GM23248 (cell line): ENCODE results near the gene ZNF597. TPM values are rescaled to one million over a fixed set of nuclear protein-coding genes. Genes with fewer than 3 reads are reported as not detected.
"Not testable (repeated sequence)": the region's sequence is repeated elsewhere in the genome, so short reads cannot be mapped to it uniquely, and the experiment has no call there.

Source experiments
- DNase-seq: peaks from one replicate; pipeline ENCODE4 v3.0.0-alpha.2; 2015
- H2AFZ ChIP-seq: fragments of 200-600 bp; sonication (generic); 2 replicates; pipeline ENCODE4 v1.6.1; 2016; ENCODE audit warnings: antibody characterized with exemption
- H3F3A ChIP-seq: fragments of 200-600 bp; sonication (generic); 2 replicates; pipeline ENCODE4 v1.6.1; 2016; ENCODE audit warnings: mild to moderate bottlenecking, antibody characterized with exemption, mixed run types; ENCODE audit not compliant: insufficient read depth
- H3K27ac ChIP-seq: fragments of 200-600 bp; sonication (generic); 2 replicates; pipeline ENCODE4 v1.5.1; 2016; ENCODE audit warnings: mild to moderate bottlenecking
- H3K27me3 ChIP-seq: fragments of 200-600 bp; sonication (generic); replicated peaks from 2 replicates; pipeline ENCODE4 v1.6.1; 2016; ENCODE audit warnings: mild to moderate bottlenecking; ENCODE audit not compliant: insufficient read depth
- H3K36me3 ChIP-seq: fragments of 200-600 bp; sonication (generic); 2 replicates; pipeline ENCODE4 v1.6.1; 2016; ENCODE audit warnings: low read depth, mild to moderate bottlenecking
- H3K4me1 ChIP-seq: fragments of 200-600 bp; sonication (generic); 2 replicates; pipeline ENCODE4 v1.6.1; 2016; ENCODE audit warnings: mild to moderate bottlenecking; ENCODE audit not compliant: insufficient read depth
- H3K4me2 ChIP-seq: fragments of 200-600 bp; sonication (generic); one replicate; pipeline ENCODE4 v1.6.1; 2016; ENCODE audit warnings: mild to moderate bottlenecking; ENCODE audit not compliant: unreplicated experiment
- H3K4me3 ChIP-seq: fragments of 200-600 bp; sonication (generic); 2 replicates; pipeline ENCODE4 v1.5.1; 2016; ENCODE audit warnings: mild to moderate bottlenecking
- H3K79me2 ChIP-seq: fragments of 200-600 bp; sonication (generic); 2 replicates; pipeline ENCODE4 v1.6.1; 2016; ENCODE audit warnings: mild to moderate bottlenecking; ENCODE audit not compliant: insufficient read depth
- H3K9ac ChIP-seq: fragments of 200-600 bp; sonication (generic); 2 replicates; pipeline ENCODE4 v1.6.1; 2016; ENCODE audit warnings: mild to moderate bottlenecking
- H3K9me2 ChIP-seq: fragments of 200-600 bp; sonication (generic); 2 replicates; pipeline ENCODE4 v1.6.1; 2016; ENCODE audit warnings: mixed run types, mild to moderate bottlenecking, moderate library complexity; ENCODE audit not compliant: insufficient read depth
- H3K9me3 ChIP-seq: fragments of 200-600 bp; sonication (generic); one replicate; pipeline ENCODE4 v1.6.1; 2017; ENCODE audit warnings: low read depth
- H4K20me1 ChIP-seq: fragments of 200-600 bp; sonication (generic); 2 replicates; pipeline ENCODE4 v1.6.0; 2016; ENCODE audit not compliant: insufficient read depth
- EZH2 ChIP-seq: fragments of 200-600 bp; sonication (generic); IDR thresholded peaks from 2 replicates; pipeline ENCODE4 v1.6.1; 2018; ENCODE audit warnings: antibody characterized with exemption, mild to moderate bottlenecking; ENCODE audit not compliant: insufficient read depth, poor library complexity, severe bottlenecking
- EZH2phosphoT487 ChIP-seq: fragments of 200-600 bp; sonication (generic); IDR thresholded peaks from 2 replicates; pipeline ENCODE4 v1.6.1; 2018; ENCODE audit warnings: antibody characterized with exemption, moderate library complexity, mild to moderate bottlenecking, low read depth; ENCODE audit not compliant: insufficient read depth
- WGBS, 2 experiments: methylation state at CpG; one replicate each; pipeline ENCODE4 v1.1.6; 2015 to 2017; ENCODE audit warnings: low lambda C conversion rate in 2 of 2, low coverage in 1 of 2; ENCODE audit errors: missing lambda C conversion rate in 2 of 2; 5-methylcytosine and 5-hydroxymethylcytosine counted together
- in situ Hi-C: fragments of 300-500 bp; cut with MboI; formaldehyde crosslinking; loops from 2 replicates; pipeline ENCODE4 v1.15.0; 2020
- polyA plus RNA-seq: library from polyadenylated mRNA; unstranded; fragments of >200 nt; fragmentation: Nextera tagmentation; extraction: Ambion mirVana; gene quantifications from 2 replicates; pipeline ENCODE4 v1.2.1, GENCODE V29; 2016
- total RNA-seq: library from RNA; depleted of rRNA; stranded (reverse); fragments of >200 nt; shearing (Covaris generic); gene quantifications from 2 replicates; pipeline ENCODE4 v1.2.3, GENCODE V29; 2014

ZNF597 gene
- total and polyA plus RNA-seq, 2 experiments from 2014 or later, result 2.2 to 3.2 TPM

- 95 to 97% methylated on average over 21 to 26 of the region's 29 CpGs for WGBS, 2 experiments
- H2AFZ ChIP-seq, result no peak overlapping the region
- H3K9me2 ChIP-seq, result no peaks in the 10 kb centered on the region
- no peak for DNase-seq
- peaks cover 17% of the 10 kb centered on the region; the same call in 1 of the 2 replicates for H3F3A ChIP-seq
- peaks cover 100% of the 10 kb centered on the region for H3K79me2 ChIP-seq
- H3K4me1 ChIP-seq, result peaks cover 16% of the 10 kb centered on the region
- H3K9me3 ChIP-seq, result no peaks in the 10 kb centered on the region
- H3K4me3 ChIP-seq, result no peak overlapping the region
- H3K36me3 ChIP-seq, result no peaks in the 10 kb centered on the region
- H4K20me1 ChIP-seq, result no peaks in the 10 kb centered on the region; the same call in 1 of the 2 replicates
- H3K27me3 ChIP-seq, result no peaks in the 10 kb centered on the region
- TF ChIP-seq EZH2 (no peak), EZH2phosphoT487 (no peak)
- no peak overlapping the region for H3K9ac ChIP-seq
- H3K4me2 ChIP-seq, result no peak overlapping the region
- H3K27ac ChIP-seq, result no peak overlapping the region
- in situ Hi-C loops, result no loop called here
Observed at GRCh38 chr16:3475604-3476375, 32.5 kb upstream of the ZNF597 start.

DNA sequence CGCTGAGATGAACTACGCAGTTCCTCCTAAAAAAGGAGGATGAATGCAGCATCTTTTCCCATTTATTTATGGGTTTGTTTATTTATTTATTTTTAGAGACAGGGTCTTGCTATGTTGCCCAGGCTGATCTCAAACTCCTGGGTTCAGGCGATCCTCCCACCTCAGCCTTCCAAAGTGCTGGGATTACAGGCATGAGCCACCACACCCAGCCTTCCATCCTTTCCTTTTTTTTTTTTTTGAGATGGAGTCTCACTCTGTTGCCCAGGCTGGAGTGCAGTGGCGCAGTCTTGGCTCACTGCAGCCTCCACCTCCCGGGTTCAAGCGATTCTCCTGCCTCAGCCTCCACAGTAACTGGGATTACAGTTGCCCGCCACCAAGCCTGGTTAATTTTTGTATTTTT, 31.6 kb upstream of the ZNF597 start:
- in situ Hi-C loops, DNase-seq, H3K27ac ChIP-seq, H2AFZ ChIP-seq, H3K9ac ChIP-seq, H4K20me1 ChIP-seq, H3K36me3 ChIP-seq, H3K27me3 ChIP-seq, H3K4me2 ChIP-seq, H3K4me3 ChIP-seq, H3K9me3 ChIP-seq, H3K9me2 ChIP-seq: not testable (repeated sequence)
- Histone ChIP-seq H3K4me1 (peaks cover 16% of the 10 kb centered on the region), H3F3A (peaks cover 17% of the 10 kb centered on the region; the same call in 1 of the 2 replicates), H3K79me2 (peaks cover 100% of the 10 kb centered on the region)
- WGBS, 2 experiments, result 96 to 97% methylated on average over 7 of the region's 7 CpGs

DNA sequence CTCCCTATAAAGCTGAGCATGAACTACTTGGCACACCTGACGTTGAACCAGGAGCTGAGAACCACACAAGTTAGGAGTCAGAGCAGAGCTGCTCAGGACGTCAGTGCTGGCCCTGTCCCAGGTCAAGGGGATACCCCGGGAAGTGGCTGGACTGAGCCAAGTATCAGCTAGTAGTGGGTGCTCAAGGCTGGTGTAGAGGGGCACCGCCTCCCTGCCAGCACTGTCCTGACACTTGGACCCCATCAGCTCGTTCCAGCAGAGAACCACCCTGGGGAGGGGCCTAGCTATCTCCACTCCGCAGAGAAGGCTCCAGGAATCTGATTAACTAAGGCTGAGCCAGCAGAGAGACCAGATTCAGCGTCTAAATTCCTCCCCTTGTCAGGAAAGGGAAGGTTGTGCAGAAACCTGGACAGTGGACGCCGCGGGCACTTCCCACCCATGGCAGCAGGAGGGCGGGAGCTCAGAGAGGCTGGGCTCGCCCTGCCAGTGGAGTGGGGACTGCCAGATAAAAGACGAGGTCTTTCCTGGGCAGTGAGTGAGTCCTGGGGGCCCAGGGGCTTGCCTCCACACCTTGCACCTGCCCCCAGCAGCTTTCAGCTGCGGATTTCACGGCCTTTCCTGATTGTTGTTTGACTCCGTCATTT, 31.0 kb upstream of the ZNF597 start:
- Histone ChIP-seq H3K4me3 (no peak overlapping the region), H3K27ac (no peak overlapping the region), H4K20me1 (no peaks in the 10 kb centered on the region; the same call in 1 of the 2 replicates), H3F3A (peaks cover 17% of the 10 kb centered on the region; the same call in 1 of the 2 replicates), H3K9me3 (no peaks in the 10 kb centered on the region), H3K36me3 (no peaks in the 10 kb centered on the region), H3K79me2 (peaks cover 100% of the 10 kb centered on the region), H2AFZ (no peak overlapping the region), H3K9ac (no peak overlapping the region), H3K9me2 (no peaks in the 10 kb centered on the region), H3K27me3 (no peaks in the 10 kb centered on the region), H3K4me1 (peaks cover 16% of the 10 kb centered on the region), H3K4me2 (no peak overlapping the region)
- in situ Hi-C loops, result no loop called here
- WGBS, 2 experiments, result 89 to 90% methylated on average over 14 to 16 of the region's 16 CpGs
- no peak for DNase-seq
- TF ChIP-seq EZH2phosphoT487 (no peak), EZH2 (no peak)

- in situ Hi-C loops, H3K27me3 ChIP-seq, H3K4me2 ChIP-seq, H3K9me2 ChIP-seq, DNase-seq, H2AFZ ChIP-seq, H4K20me1 ChIP-seq, H3K4me3 ChIP-seq, H3K36me3 ChIP-seq, H3K9me3 ChIP-seq: not testable (repeated sequence)
- H3F3A ChIP-seq, result peaks cover 17% of the 10 kb centered on the region; the same call in 1 of the 2 replicates
- H3K9ac ChIP-seq, result peak overlapping the region; percentile 69; the same call in 1 of the 2 replicates
- H3K27ac ChIP-seq, result peak overlapping the region; percentile 86
- peaks cover 16% of the 10 kb centered on the region for H3K4me1 ChIP-seq
- WGBS, 2 experiments, result 97 to 98% methylated on average over 3 of the region's 3 CpGs
- H3K79me2 ChIP-seq, result peaks cover 100% of the 10 kb centered on the region
Observed at GRCh38 chr16:3473596-3473943, 30.3 kb upstream of the ZNF597 start.
